K562 (cell line): ENCODE measurements around the gene MXRA7. TPM values are rescaled to one million over a fixed set of nuclear protein-coding genes. Genes with fewer than 3 reads are reported as not detected.
"Not testable (repeated sequence)": the region's sequence is repeated elsewhere in the genome, so short reads cannot be mapped to it uniquely, and the experiment has no call there.

Experiments used
- ATAC-seq: fragments of 200-7000 bp; cut with Tn5 transposase; 3 replicates; pipeline ENCODE4 v1.9.1; 2020; ENCODE audit warnings: moderate library complexity
- BruUV-seq: library from RNA; stranded (reverse); fragments of 400-500 nt; replicated peaks from 2 replicates; lab custom pipeline; 2021; lab: Mats Ljungman, UMichigan
- CTCF ChIA-PET: fragments of 300-600 bp; formaldehyde crosslinking; extraction: SDS; loops from one replicate; lab custom pipeline; 2021; ENCODE audit warnings: low intra/inter-chr PET ratio; lab: Yijun Ruan, JAX
- POLR2A ChIA-PET: fragments of 300-600, 350-650 bp; sonication (Branson Sonifier 250); formaldehyde crosslinking; extraction: SDS; loops from one replicate; lab custom pipeline; 2021; ENCODE audit warnings: antibody characterized with exemption, inconsistent platforms; lab: Yijun Ruan, JAX
- DNase-seq, 4 experiments: peaks; one replicate each; pipeline versions ENCODE4 v3.0.0 to v3.0.0-alpha.2; 2011 to 2018; ENCODE audit warnings: low spot score in 3 of 4, mixed read lengths in 3 of 4; ENCODE audit errors: extremely low read depth in 1 of 4
- FAIRE-seq: peaks from 2 replicates; lab custom pipeline; 2011; peaks lifted over from hg19 to GRCh38; lab: Jason Lieb, UNC
- H2AFZ ChIP-seq: 2 replicates; pipeline ENCODE4 v1.6.0; 2011; ENCODE audit warnings: low read depth, low read length, control low read depth, inconsistent platforms
- H3K27ac ChIP-seq: fragments of 200-600 bp; 3 replicates; pipeline ENCODE4 v1.8.0; 2011; ENCODE audit warnings: low read depth, mild to moderate bottlenecking, control low read depth, inconsistent platforms, low read length, moderate library complexity, mixed read lengths; ENCODE audit errors: extremely low read depth
- H3K27me3 ChIP-seq, 2 experiments: fragments of 300-600 bp in 1 of 2; 2 replicates in 1 of 2; 3 replicates in 1 of 2; pipeline versions ENCODE4 v1.6.0 to v1.8.0; 2011; ENCODE audit warnings: inconsistent platforms in 2 of 2, low read length in 2 of 2, mild to moderate bottlenecking in 1 of 2, mixed read lengths in 1 of 2, moderate library complexity in 1 of 2; ENCODE audit not compliant: control insufficient read depth in 2 of 2, insufficient read depth in 2 of 2
- H3K36me3 ChIP-seq: fragments of 300-600 bp; 3 replicates; pipeline ENCODE4 v1.8.0; 2011; ENCODE audit warnings: mild to moderate bottlenecking, low read length, inconsistent platforms; ENCODE audit not compliant: control insufficient read depth, insufficient read depth
- H3K4me1 ChIP-seq, 2 experiments: fragments of 200-600 bp in 1 of 2; replicated peaks in 1 of 2; 2 replicates in 1 of 2; 3 replicates in 1 of 2; pipeline versions ENCODE4 v1.5.1 to v1.8.0; 2011; ENCODE audit warnings: inconsistent platforms in 2 of 2, low read length in 2 of 2, mild to moderate bottlenecking in 1 of 2, mixed read lengths in 1 of 2, moderate library complexity in 1 of 2; ENCODE audit not compliant: control insufficient read depth in 2 of 2, insufficient read depth in 2 of 2
- H3K4me2 ChIP-seq: 2 replicates; pipeline ENCODE4 v1.6.1; 2011; ENCODE audit warnings: low read length, control low read depth, inconsistent platforms, mixed read lengths; ENCODE audit not compliant: insufficient read depth
- H3K4me3 ChIP-seq: fragments of 200-600 bp; sonication (generic), shearing (Covaris generic); 2 replicates; pipeline ENCODE4 v1.5.1; 2016; ENCODE audit warnings: control low read depth, inconsistent platforms
- H3K79me2 ChIP-seq: fragments of 200-600 bp; 3 replicates; pipeline ENCODE4 v1.8.0; 2011; ENCODE audit warnings: low read length, inconsistent platforms; ENCODE audit not compliant: control insufficient read depth, insufficient read depth
- H3K9ac ChIP-seq, 2 experiments: 2 replicates each; pipeline versions ENCODE4 v1.6.0 to v1.6.1; 2011; ENCODE audit warnings: low read depth in 2 of 2, low read length in 2 of 2, control low read depth in 1 of 2, inconsistent platforms in 1 of 2, mild to moderate bottlenecking in 1 of 2, mixed read lengths in 1 of 2; ENCODE audit not compliant: insufficient read depth in 1 of 2
- H3K9me1 ChIP-seq: one replicate; pipeline ENCODE4 v1.6.0; 2011; ENCODE audit warnings: inconsistent platforms, mild to moderate bottlenecking, low read length, moderate library complexity; ENCODE audit not compliant: control insufficient read depth, insufficient read depth
- H3K9me3 ChIP-seq: replicated peaks from 2 replicates; pipeline ENCODE4 v1.5.1; 2011; ENCODE audit warnings: low read depth, low read length, inconsistent platforms; ENCODE audit not compliant: control insufficient read depth, insufficient read depth
- H4K20me1 ChIP-seq: replicated peaks from 2 replicates; pipeline ENCODE4 v1.6.1; 2011; ENCODE audit warnings: low read length, inconsistent platforms, mixed read lengths; ENCODE audit not compliant: control insufficient read depth, insufficient read depth
- ARID1B ChIP-seq: fragments of 450-650 bp; IDR thresholded peaks from 2 replicates; pipeline ENCODE4 v1.6.1; 2016; ENCODE audit warnings: antibody characterized with exemption, mild to moderate bottlenecking, inconsistent platforms
- DMBX1 ChIP-seq: fragments of 250-450 bp; sonication (Bioruptor Pico); IDR thresholded peaks from 2 replicates; pipeline ENCODE4 v1.8.0; 2022; ENCODE audit warnings: inconsistent platforms, mild to moderate bottlenecking, moderate library complexity, borderline replicate concordance
- EP400 ChIP-seq: fragments of 450-650 bp; IDR thresholded peaks from 2 replicates; pipeline ENCODE4 v1.6.1; 2017; ENCODE audit warnings: antibody characterized with exemption, mild to moderate bottlenecking, moderate library complexity
- NR2C1 ChIP-seq, 2 experiments: fragments of 450-650 bp; IDR thresholded peaks; 2 replicates each; pipeline ENCODE4 v1.6.1; 2017; ENCODE audit warnings: mild to moderate bottlenecking in 2 of 2, antibody characterized with exemption in 1 of 2, inconsistent platforms in 1 of 2, missing compliant biosample characterization in 1 of 2, missing genetic modification characterization in 1 of 2
- NR4A1 ChIP-seq, 2 experiments: fragments of 250-450 bp in 1 of 2; fragments of 450-650 bp in 1 of 2; sonication (Bioruptor Pico) in 1 of 2; IDR thresholded peaks; 2 replicates each; pipeline versions ENCODE4 v1.4.0 to v1.6.1; 2016 to 2020; ENCODE audit warnings: mild to moderate bottlenecking in 2 of 2, missing compliant biosample characterization in 1 of 2, missing genetic modification characterization in 1 of 2, moderate library complexity in 1 of 2
- PTRF ChIP-seq: fragments of 450-650 bp; IDR thresholded peaks from 2 replicates; pipeline ENCODE4 v1.6.1; 2016; ENCODE audit warnings: mild to moderate bottlenecking, missing genetic modification characterization, missing compliant biosample characterization
- ZBTB33 ChIP-seq: sonication (generic); formaldehyde crosslinking; IDR thresholded peaks from 2 replicates; pipeline ENCODE4 v1.8.1; 2023; ENCODE audit warnings: mild to moderate bottlenecking, missing genetic modification reagents
- ZNF311 ChIP-seq: fragments of 250-450 bp; sonication (Bioruptor Pico); IDR thresholded peaks from 2 replicates; pipeline ENCODE4 v1.4.0; 2020; ENCODE audit warnings: mild to moderate bottlenecking, moderate library complexity
- ZNF583 ChIP-seq: fragments of 250-450 bp; sonication (Bioruptor Pico); IDR thresholded peaks from 2 replicates; pipeline ENCODE4 v1.4.0; 2020
- ZNF592 ChIP-seq: fragments of 450-650 bp; IDR thresholded peaks from 2 replicates; pipeline ENCODE4 v1.6.1; 2017; ENCODE audit warnings: antibody characterized with exemption, mild to moderate bottlenecking
- ZNF740 ChIP-seq, 3 experiments: fragments of 200-800 bp in 1 of 3; sonication (Bioruptor generic) in 1 of 3; sonication (generic) in 1 of 3; formaldehyde crosslinking in 1 of 3; IDR thresholded peaks; 2 replicates each; pipeline versions ENCODE4 v1.6.1 to v1.8.0; 2016 to 2022; ENCODE audit warnings: mild to moderate bottlenecking in 2 of 3, missing compliant biosample characterization in 2 of 3, missing genetic modification characterization in 2 of 3, missing genetic modification reagents in 1 of 3
- WGBS: fragments of 100-300 bp; shearing (Covaris generic); methylation state at CpG from one replicate; pipeline ENCODE4 v1.1.6; 2016; ENCODE audit warnings: low coverage, mixed read lengths; ENCODE audit not compliant: insufficient coverage; ENCODE audit errors: missing lambda C conversion rate; 5-methylcytosine and 5-hydroxymethylcytosine counted together
- in situ Hi-C: fragments of 300-500 bp; cut with MboI; formaldehyde crosslinking; loops from 4 replicates; pipeline ENCODE4 v1.15.0; 2018; ENCODE audit warnings: inconsistent platforms, mixed read lengths
- intact Hi-C: fragments of 100-400 bp; cut with micrococcal nuclease; formaldehyde crosslinking; loops from 2 replicates; pipeline ENCODE4 v1.14.2; 2022
- polyA plus RNA-seq, 8 experiments: library from polyadenylated mRNA; depleted of rRNA in 4 of 8; stranded (reverse) in 5 of 8; unstranded in 3 of 8; fragments of >200 nt; fragmentation: Nextera tagmentation in 2 of 8; fragmentation: Illumina TruSeq in 1 of 8; extraction: Ambion mirVana in 2 of 8; extraction: Trizol in 1 of 8; gene quantifications; 2 replicates each; pipeline versions ENCODE4 v1.2.1 to v1.2.3, GENCODE V29; 2011 to 2014; ENCODE audit warnings: inconsistent platforms in 1 of 8, missing spikeins in 1 of 8
- total RNA-seq, 7 experiments: library from RNA; depleted of rRNA in 6 of 7; stranded (reverse); fragments of >200 nt in 6 of 7; fragmentation: Illumina TruSeq in 2 of 7; extraction: Trizol in 2 of 7; gene quantifications; 2 replicates each; pipeline versions ENCODE4 v1.2.1 to v1.2.3, GENCODE V29; 2011 to 2021; ENCODE audit warnings: low replicate concordance in 1 of 7

The MXRA7 gene
- total and polyA plus RNA-seq, 9 of the 15 experiments (the other 6 are each of a cell fraction or from before 2014, with no cell fraction given) = 2.6 to 38.4 (median 14.3) TPM

GRCh38 chr17:76636486-76637206 lies 74.1 kb downstream of the MXRA7 start:
- intact Hi-C loops = loop anchor here (5.0 kb wide), 1 partner anchor 36 kb away; no protein-coding TSS in a partner anchor
- WGBS = 56% methylated on average over 8 of the region's 27 CpGs
- H3K9me3 ChIP-seq; H3K4me2 ChIP-seq; DNase-seq; H4K20me1 ChIP-seq; H3K4me3 ChIP-seq; BruUV-seq; H3K27me3 ChIP-seq; in situ Hi-C loops; ATAC-seq; H3K9me1 ChIP-seq; H2AFZ ChIP-seq; FAIRE-seq; H3K9ac ChIP-seq; CTCF ChIA-PET; TF ChIP-seq NR4A1, ZNF740 (CRISPR knock-in tag; IDR thresholded peaks at IDR 0.05): not testable (repeated sequence)
- POLR2A ChIA-PET = interaction anchor here (0.9 to 2.1 kb wide), 4 partner anchors 8 to 79 kb away, joined by 3 to 7 read pairs (median 4); no protein-coding TSS in a partner anchor
- Histone ChIP-seq H3K27ac (0 out of 3 replicates have a peak overlapping the region, but pooled peaks have one; percentile 22), H3K79me2 (peaks cover 68% of the 10 kb centered on the region), H3K4me1 (peaks cover 32 to 38% of the 10 kb centered on the region in 2 experiments; a peak in 4 of 5 replicates), H3K36me3 (peaks cover 55% of the 10 kb centered on the region)
- TF ChIP-seq EP400 = peak; percentile 30; the same call in 1 of the 2 replicates
- TF ChIP-seq ARID1B = 0 out of 2 replicates have a peak, but pooled peaks have one; percentile 47
- TF ChIP-seq ZNF583 = 0 out of 2 replicates have a peak, but pooled peaks have one; percentile 11
- peak; percentile 55; the same call in 1 of the 2 replicates for TF ChIP-seq PTRF
- TF ChIP-seq ZNF311 = peak; percentile 60; the same call in 1 of the 2 replicates
- TF ChIP-seq ZNF592 = peak; percentile 95
- TF ChIP-seq ZBTB33 (CRISPR knock-in tag) = 0 out of 2 replicates have a peak, but pooled peaks have one; percentile 29
- 0 out of 2 replicates have a peak, but pooled peaks have one; percentile 45 for TF ChIP-seq NR4A1 (tag; IDR thresholded peaks at IDR 0.05)
- peak; percentile 85 for TF ChIP-seq DMBX1
- 0 out of 4 replicates have a peak, but pooled peaks of 1 of the 2 experiments have one; percentile 26 for TF ChIP-seq ZNF740 (tag; IDR thresholded peaks at IDR 0.05)
- peak; percentile 46; the same call in 1 of the 2 replicates for TF ChIP-seq NR2C1 (IDR thresholded peaks at IDR 0.05)
- peak; percentile 72 for TF ChIP-seq NR2C1 (tag; IDR thresholded peaks at IDR 0.05)
